Activated CD8-positive, alpha-beta memory T cell treated with anti-CD3 and anti-CD28 coated beads, Interleukin-2, amount 50 U/mL, for 48 hours (primary cell): ENCODE data around the gene SLC35B3.
"Not testable (repeated sequence)": the region's sequence is repeated elsewhere in the genome, so short reads cannot be mapped to it uniquely, and the experiment has no call there.

ENCODE experiments used
- DNase-seq: peaks from one replicate; pipeline ENCODE4 v3.0.0-alpha.2; 2020

The SLC35B3 gene

GRCh38 chr6:8405946-8406345 is 29.4 kb downstream of the SLC35B3 start:
- DNase-seq: not testable (repeated sequence)

DNA sequence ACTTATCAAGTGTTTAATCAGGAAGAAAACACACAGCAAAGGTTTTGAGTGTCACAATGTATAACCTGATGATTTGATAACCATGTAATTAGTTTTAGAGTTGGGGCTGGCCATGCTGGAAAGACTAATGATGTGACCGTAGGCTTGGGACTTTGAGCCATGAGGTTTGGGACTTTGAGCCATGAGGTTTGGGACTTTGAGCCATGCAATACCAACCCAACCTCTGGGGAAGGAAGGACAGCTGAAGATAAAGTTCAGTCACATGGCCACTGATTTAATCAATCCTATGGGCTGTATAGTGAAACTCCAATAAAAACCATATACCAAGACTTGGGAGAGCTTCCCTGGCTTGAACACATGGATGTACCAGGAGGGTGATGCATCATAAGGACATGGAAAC is 32.8 kb downstream of the SLC35B3 start:
- no peak for DNase-seq

GRCh38 chr6:8400663-8401062 is 34.7 kb downstream of the SLC35B3 start:
- DNase-seq: no peak

DNA sequence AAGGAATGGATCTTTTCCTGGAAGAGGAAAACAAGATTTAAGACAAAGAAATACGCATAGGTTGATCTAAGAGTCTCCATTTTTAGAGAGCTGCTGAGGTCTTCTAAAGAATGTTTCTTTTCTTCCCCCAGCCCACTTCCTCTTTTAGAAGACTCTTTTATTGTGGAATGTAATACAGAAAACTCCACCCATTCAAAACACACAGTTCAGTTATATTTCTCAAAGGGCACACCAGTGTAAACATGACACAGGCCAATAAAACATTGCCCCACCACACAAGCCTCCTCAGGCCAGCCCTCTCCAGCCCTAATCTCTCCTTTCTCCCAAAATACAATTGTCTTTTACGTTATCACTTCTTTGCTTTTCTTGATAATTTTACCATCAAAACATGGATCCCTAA is 42.8 kb downstream of the SLC35B3 start:
- DNase-seq: no peak

GRCh38 chr6:8391934-8392333 is 43.4 kb downstream of the SLC35B3 start:
- no peak for DNase-seq

DNA sequence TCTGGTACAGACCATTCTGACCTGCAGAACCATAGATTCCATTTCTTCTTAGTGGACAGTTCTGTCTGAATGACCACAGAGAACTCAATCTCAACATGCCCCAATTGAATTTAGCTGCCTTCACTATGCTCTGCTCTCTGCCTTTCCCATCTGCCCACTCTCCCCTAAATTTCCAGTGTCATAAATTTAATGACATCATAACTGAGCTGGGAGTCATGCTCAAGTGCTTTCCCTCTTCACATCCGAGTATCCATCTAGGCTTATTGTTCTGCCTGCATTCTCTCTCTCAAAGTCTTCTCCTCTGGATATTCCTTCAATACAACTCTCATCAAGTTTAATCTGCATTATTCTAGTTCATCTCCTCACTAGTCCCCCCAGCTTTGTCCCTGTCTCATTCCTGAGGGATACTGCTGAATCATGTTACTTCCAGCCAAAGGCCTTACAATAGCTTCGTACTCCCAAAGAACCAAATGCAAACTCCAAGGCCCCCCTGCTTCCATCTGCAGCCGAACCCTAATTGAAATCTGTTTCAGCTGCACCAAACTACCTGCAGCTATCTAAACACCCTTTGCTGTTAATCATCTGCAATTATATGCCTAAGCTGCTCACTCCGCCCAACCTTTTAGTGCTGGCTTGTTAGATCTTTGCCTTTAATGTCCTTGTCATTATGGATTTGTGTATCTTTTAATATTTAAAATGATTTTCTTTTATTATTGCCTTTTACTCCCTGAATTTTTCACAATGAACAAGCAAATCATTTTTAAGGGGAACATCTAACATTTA is 46.1 kb downstream of the SLC35B3 start:
- no peak for DNase-seq

GRCh38 chr6:8387942-8388437 is 47.4 kb downstream of the SLC35B3 start:
- DNase-seq: no peak

DNA sequence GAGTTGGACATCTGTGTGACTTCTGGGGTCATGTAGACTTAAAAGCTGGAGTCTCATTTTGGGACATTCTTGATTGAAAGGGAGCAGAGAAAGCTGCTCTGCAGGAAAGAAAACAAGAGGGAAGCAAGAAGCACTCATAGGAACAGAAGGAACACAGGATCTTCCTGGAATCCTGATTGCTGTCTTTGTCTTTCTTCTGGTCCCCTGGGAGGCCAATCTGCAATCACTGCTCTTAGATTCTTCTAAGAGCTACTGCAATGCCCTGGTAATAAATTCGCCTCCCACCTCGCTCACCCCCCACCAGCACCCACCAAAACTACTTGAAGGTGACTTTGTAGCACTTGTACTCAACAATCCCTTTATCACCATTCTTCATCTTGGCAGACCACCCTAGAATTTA is 51.8 kb downstream of the SLC35B3 start:
- DNase-seq: no peak

DNA sequence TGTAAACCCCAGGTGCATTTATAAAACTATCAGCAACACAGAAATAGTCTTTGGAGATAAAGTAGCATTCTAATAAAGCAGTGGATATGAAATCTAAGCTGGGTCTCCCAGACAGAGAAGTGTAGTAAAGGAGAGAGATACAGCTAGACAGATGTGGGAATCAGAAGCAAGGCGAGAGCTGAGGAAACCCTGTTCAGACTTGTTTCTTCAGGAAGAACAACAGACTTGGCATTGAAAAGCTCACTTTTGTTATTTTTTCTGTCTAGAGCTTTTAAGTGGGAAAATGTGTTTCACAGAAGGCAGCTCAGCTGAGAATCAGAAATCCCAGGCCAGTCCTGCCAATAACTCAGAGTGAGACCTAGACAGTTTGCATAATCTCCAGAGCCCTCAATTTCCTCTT is 52.9 kb downstream of the SLC35B3 start:
- no peak for DNase-seq

DNA sequence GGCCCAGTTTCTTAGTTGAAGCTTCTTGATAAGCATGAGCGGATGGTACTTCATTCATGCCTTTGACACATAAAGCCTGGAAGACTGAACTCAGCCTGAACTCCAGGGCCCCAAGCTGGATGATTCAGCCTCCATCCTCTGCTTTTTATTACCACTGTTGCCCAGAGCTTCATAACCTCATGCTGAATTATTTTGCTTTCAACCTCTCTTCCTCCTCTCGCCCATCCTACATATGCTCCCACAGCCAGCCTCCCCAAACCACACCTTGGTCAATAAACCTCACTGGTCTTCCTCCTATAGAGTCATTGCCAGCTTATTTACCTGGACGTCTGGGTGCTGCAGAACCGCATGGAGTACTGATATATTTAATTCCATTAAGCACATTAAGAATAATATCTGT is 59.4 kb downstream of the SLC35B3 start:
- no peak for DNase-seq
